ENCODE measurements around the gene CTNNBL1. TPM values are rescaled to one million over a fixed set of nuclear protein-coding genes. Genes with fewer than 3 reads are reported as not detected.
A peak's percentile ranks its signal among the peaks of the same experiment; 100 is the strongest.

CTNNBL1 gene
- total and polyA plus RNA-seq, 7 donors: 26.7 to 44.0 (median 37.9) TPM

GRCh38 chr20:37823296-37823980 is 129.6 kb downstream of the CTNNBL1 start:
- H3K27me3 ChIP-seq (ENCODE audit: insufficient read depth in 3 of 3, low read length in 2 of 3): no peaks in the 10 kb centered on the region
- H3K9me3 ChIP-seq: no peaks in the 10 kb centered on the region
- no peak overlapping the region for H3K4me3 ChIP-seq
- intact Hi-C loops (cut with DNase I): no loop called here
- TF ChIP-seq, protein P1, sequence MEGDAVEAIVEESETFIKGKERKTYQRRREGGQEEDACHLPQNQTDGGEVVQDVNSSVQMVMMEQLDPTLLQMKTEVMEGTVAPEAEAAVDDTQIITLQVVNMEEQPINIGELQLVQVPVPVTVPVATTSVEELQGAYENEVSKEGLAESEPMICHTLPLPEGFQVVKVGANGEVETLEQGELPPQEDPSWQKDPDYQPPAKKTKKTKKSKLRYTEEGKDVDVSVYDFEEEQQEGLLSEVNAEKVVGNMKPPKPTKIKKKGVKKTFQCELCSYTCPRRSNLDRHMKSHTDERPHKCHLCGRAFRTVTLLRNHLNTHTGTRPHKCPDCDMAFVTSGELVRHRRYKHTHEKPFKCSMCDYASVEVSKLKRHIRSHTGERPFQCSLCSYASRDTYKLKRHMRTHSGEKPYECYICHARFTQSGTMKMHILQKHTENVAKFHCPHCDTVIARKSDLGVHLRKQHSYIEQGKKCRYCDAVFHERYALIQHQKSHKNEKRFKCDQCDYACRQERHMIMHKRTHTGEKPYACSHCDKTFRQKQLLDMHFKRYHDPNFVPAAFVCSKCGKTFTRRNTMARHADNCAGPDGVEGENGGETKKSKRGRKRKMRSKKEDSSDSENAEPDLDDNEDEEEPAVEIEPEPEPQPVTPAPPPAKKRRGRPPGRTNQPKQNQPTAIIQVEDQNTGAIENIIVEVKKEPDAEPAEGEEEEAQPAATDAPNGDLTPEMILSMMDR (IDR thresholded peaks at IDR 0.05): no peak
- ATAC-seq (no peak), DNase-seq (no peak)
- no peaks in the 10 kb centered on the region for H3K36me3 ChIP-seq (ENCODE audit: insufficient read depth in 1 of 2, low read depth in 1 of 2)
- WGBS, 3 donors: 80 to 90% (median 84%) methylated on average over 6 of the region's 6 CpGs
- H3K4me1 ChIP-seq: peaks cover 3% of the 10 kb centered on the region
- no peak overlapping the region for H3K27ac ChIP-seq

- intact Hi-C loops (cut with DNase I): loop anchor here in 1 of 2 donors (5.0 kb wide), 1 partner anchor 35 kb away; no protein-coding TSS in a partner anchor
- ATAC-seq (no peak), DNase-seq (no peak)
- no peak overlapping the region for H3K4me3 ChIP-seq
- no peaks in the 10 kb centered on the region for H3K9me3 ChIP-seq
- TF ChIP-seq, protein P1 (IDR thresholded peaks at IDR 0.05): no peak
- no peaks in the 10 kb centered on the region for H3K36me3 ChIP-seq (ENCODE audit: insufficient read depth in 1 of 2, low read depth in 1 of 2)
- peaks cover 12% of the 10 kb centered on the region for H3K4me1 ChIP-seq
- no peak overlapping the region for H3K27ac ChIP-seq
- 75 to 81% (median 81%) methylated on average over 3 of the region's 3 CpGs for WGBS, 3 donors
- no peaks in the 10 kb centered on the region for H3K27me3 ChIP-seq (ENCODE audit: insufficient read depth in 3 of 3, low read length in 2 of 3)
These were observed 133.8 kb downstream of the CTNNBL1 start for GRCh38 chr20:37827605-37828004.

GRCh38 chr20:37828684-37829083 is 134.9 kb downstream of the CTNNBL1 start:
- intact Hi-C loops (cut with DNase I): loop anchor here in 1 of 2 donors (5.0 kb wide), 1 partner anchor 36 kb away; no protein-coding TSS in a partner anchor
- TF ChIP-seq, protein P1 (IDR thresholded peaks at IDR 0.05): no peak
- 34 to 62% (median 34%) methylated on average over 4 of the region's 4 CpGs for WGBS, 3 donors
- H3K36me3 ChIP-seq (ENCODE audit: insufficient read depth in 1 of 2, low read depth in 1 of 2): no peaks in the 10 kb centered on the region
- ATAC-seq (peak; percentile 46 to 82 (median 62)), DNase-seq (no peak)
- H3K27me3 ChIP-seq (ENCODE audit: insufficient read depth in 3 of 3, low read length in 2 of 3): no peaks in the 10 kb centered on the region
- H3K4me1 ChIP-seq: peaks cover 12% of the 10 kb centered on the region
- no peaks in the 10 kb centered on the region for H3K9me3 ChIP-seq
- no peak overlapping the region for H3K27ac ChIP-seq
- H3K4me3 ChIP-seq: no peak overlapping the region

GRCh38 chr20:37829128-37829527 is 135.3 kb downstream of the CTNNBL1 start:
- Histone ChIP-seq H3K4me3 (no peak overlapping the region), H3K9me3 (no peaks in the 10 kb centered on the region), H3K27ac (no peak overlapping the region), H3K27me3 (ENCODE audit: insufficient read depth in 3 of 3, low read length in 2 of 3) (no peaks in the 10 kb centered on the region), H3K36me3 (ENCODE audit: insufficient read depth in 1 of 2, low read depth in 1 of 2) (no peaks in the 10 kb centered on the region), H3K4me1 (peaks cover 12% of the 10 kb centered on the region)
- intact Hi-C loops (cut with DNase I): loop anchor here in 1 of 2 donors (5.0 kb wide), 1 partner anchor 37 kb away; no protein-coding TSS in a partner anchor
- DNase-seq (no peak), ATAC-seq (peak in 2 of 4 donors; percentile 67 to 71)
- TF ChIP-seq, protein P1 (IDR thresholded peaks at IDR 0.05): no peak
- 62 to 74% (median 69%) methylated on average over 3 of the region's 3 CpGs for WGBS, 3 donors
